ENCODE measurements around the gene DOK5.

Gene DOK5

DNA sequence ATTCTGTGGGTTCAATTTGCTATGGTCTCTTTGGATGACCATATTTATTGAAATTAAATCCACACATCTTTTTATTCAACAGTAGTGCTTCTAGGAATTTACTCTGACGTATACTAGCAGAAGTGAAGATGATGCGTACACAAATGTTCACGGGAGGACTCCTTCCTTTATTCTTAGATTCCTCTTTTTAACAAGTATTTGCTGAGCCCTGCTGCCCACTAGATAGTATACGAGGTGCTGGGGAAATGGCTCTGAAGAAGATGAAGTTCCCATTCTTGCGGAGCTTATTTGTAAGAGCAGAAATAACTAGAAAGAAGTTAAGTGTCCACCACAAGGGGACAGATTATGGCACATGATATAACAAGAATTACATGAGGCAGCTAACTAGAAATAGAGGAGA lies 145.2 kb downstream of the DOK5 start:
- DNase-seq, result no peak

DNA sequence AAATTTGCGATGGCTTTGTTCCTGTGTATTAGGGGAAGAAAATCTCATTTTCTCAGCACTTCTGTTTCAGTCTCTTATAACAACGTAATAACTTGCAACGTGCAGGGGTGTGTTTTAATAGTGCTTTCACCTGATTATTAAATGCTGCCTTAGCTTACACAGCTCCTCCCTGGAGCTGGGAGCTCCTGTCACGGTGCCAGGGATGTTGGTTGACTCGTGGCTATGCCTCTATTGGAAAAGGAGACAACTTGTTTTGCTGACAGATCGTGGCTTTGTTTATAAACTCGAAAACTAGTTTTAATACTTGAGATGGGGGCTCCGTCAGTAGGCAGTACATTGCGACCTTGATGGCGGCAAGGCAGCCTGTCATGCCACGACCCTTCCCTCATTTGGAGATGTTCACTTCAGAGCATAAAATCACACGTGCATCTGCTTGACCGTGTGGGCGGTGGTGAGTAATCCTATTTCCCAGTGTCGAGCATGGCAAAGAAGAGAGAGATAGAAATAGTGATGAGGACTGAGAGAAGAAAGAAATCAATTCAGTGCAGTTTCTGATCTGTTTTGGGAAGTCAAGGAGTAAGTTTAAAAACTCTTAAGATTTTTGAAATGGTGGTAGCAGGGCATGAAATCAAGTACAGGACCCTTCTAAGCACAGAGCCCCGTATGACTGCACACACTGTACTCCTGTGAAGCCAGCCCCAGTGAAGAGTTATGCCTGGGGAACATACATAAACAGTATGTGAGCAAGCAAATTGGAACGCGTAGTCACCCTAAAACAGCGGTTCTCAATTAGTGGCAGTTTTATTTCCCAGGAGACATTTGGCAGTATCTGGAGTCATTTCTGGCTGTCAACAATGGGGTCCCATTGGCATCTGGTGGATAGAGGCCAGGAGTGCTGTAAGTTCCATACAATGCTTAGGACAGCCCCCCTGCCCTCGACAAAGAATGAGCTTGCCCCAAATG lies 147.2 kb downstream of the DOK5 start:
- DNase-seq, result no peak

DNA sequence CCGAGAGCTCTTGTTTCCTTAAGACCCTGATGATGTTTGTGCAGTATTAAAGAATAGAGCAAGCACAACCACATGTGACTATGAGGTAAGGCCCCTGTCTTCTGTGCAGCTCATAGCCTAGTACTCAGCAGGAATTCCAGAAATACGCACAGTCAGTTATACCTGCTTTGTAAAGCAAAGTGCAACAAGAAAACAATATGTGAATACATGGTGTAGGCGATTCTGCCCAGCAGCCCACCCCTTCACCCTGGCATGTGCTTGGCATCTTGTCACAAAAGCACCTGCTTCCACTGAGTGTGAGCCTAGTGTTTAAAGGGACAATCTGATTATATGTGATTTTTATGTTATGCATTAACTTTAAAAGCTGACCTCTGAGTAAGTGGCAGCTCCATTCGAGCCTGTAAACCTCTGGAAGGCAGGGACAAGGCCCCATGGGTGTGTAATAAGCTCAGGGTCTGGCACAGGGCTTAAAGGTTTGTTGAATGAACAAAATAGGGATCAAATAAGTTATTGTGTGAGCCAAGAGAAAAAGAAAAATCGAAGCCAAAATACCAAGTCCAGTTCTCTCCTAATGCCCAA lies 148.7 kb downstream of the DOK5 start:
- no peak for DNase-seq

DNA sequence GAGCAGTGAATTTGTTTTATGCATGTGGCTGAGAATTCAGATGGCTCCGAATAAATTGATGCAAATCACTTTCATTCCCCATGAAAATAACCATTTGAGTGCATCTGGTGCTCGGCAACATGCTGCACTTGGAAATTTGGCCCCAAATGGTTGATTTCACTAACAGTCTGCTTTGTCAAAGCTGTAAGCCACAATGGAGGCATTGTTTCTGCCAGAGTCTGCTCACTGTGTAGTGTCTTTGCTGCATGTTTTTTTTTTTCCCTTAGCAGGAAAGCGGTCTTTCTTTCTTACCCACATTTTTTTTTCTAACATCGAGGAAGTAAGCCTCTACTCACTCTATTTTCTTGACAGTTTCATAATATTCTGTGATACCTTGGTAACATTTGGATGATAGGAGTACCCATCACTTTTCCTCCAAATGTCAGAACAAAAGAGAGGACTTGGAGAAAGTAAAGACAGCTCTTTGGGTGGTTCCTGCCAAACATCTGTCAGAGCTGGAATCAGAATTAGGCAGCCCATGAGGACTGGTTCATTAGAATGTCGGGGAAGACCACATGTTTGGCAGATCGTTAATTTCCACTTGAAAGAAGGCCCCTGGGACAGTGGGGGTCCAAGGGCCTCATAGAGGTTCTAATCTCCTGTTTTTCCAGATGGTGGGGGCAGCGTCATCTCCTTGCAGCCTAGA lies 149.5 kb downstream of the DOK5 start:
- DNase-seq, result no peak

DNA sequence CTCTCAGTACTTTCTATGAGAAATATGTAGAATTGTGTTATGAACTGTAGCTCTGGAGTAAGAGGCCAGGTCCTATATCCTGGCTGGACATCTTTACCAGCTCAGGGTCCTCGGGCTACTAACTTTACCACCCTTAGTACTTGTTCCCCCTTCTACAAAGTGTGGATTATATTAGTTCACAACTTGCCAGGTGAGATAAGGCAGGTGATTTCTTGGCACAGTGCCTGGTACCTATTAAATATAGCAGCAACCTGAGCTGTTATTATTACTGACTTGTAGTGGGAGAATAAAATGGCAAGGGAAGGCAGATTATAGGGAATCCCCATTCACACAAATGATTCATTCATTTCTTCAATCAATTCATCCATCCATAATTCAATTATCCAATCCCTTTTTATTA lies 150.1 kb downstream of the DOK5 start:
- no peak for DNase-seq

DNA sequence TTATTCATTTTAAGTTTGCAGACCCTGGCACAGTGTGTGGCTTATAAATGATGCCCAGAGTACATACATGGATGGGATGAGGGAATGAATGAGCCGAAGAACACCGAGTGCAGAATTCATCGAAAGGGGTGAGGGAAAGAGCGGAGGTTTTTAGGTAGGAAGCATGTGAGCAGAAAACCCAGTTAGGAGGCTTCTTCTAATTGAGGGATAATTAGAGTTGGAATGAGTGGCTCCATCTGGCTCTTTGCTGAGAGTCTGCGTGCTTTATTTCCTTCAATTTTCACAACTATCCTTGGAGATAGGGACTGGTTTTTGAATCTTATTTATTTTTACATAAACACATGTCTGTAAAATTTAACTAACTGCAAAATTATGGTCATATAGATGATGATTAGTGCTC lies 150.7 kb downstream of the DOK5 start:
- no peak for DNase-seq

DNA sequence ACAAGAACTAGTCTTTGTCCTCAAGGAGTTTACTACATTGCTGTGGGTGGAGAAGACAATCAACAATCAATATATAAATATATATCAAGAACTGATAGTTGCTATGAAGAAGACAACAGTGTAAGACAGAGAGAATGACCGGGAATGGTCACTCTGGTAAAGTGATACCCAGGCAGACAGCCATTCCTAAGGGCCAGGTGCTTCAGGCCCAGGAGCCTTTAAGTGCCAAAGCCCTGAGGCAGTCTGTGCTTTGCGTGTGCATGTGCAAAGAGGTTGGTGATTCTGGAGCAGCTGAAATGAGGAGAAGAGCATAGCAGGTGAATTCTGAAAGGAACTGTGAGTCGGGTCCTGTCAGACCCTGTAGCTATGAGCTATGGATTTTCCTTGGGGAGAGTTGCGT lies 154.2 kb downstream of the DOK5 start:
- no peak for DNase-seq

DNA sequence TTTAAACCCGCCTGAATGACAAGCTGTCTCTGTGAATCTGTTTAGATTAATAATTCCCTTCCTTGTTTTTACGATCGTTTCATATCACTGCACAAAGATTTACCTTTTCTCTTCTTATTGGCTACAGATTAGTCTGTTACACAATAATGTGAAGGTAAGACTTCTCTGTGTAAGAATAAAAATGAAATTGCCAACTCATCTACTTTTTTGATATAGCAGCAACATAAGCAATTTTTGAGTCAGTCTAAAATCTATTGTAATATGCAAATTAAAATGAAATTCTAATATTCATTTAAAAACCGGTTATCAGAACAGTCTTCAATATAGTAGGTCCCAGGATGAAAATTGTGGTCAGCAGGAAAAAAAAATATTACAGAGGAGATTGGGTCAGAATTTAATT lies 155.2 kb downstream of the DOK5 start:
- DNase-seq, result no peak

DNA sequence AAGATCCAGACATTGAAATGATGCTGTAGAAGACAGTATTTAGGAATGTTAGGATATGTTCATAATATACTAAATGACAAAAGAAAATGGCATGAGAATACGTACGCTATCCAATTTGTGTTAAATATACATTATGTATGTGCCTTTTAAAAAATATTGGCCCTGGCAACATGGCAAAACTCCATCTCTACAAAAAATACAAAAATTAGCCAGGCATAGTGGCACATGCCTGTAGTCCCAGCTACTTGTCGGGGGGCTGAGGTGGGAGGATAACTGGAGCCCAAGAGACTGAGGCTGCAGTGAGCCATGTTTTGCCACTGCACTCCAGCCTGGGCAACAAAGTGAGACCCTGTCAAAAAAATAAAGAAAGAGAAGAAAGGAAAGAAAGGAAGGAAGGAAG lies 155.7 kb downstream of the DOK5 start:
- DNase-seq, result no peak

DNA sequence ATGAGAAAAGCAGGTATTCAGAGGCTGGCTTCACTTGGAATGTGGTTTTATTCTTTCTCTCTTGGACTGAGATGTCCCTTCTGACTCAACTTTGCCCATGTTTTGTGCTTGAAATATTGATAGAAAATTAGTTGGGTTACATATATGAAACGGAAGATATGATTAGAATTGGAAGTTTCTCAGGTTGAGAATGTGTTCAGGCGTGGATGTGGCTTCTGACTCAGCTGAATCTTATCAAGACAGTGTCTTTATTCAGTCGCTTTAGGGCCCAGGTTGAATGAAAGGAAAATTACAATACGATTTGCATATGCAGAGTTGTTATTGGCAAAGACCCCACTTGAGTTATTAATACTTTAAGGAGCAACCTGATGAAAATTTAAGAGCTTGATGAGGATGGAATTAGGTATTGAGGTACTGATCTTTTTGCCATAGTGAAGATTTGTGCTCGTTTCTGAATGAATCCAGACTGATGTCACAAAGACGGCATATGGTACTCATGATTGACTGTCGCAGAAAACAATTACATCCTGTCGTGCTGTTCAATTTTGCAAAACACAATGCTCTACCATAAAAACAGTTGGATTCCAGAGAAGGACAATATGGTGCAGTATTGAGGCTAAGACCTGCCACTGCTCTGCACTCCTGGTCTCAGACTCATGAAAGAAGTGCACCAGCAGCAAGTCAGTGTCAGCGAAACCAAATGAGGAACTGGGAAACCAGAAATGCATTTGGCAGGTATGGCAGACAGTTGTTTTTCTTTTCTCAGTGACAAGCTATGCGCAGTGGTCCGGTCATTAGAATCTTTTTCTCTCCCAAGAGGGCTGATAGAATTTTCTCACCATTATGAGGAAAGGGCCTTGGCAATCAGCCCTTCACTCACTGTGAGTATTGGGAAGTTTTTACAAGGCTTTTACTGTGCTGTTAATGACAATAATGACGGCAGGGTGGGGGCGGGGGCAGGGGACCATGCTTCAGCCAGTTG lies 158.3 kb downstream of the DOK5 start:
- DNase-seq, result no peak

DNA sequence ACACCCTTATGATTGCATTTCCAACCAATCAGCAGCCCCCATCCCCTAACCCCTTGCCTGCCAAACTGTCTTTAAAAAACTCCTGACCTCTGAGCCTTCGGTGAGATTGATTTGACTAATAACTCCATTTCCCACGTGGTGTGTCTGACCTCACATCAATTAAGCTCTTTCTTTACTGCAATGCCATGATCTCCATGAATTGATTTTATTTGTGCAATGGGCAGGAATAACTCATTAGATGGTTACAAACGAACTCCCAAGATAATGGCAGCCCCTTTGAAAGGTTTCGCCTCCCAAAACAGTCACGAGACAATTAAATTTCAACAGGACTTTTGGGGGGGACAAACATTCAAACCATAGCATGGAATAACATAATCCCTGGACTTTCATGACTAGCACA lies 161.2 kb downstream of the DOK5 start:
- no peak for DNase-seq

DNA sequence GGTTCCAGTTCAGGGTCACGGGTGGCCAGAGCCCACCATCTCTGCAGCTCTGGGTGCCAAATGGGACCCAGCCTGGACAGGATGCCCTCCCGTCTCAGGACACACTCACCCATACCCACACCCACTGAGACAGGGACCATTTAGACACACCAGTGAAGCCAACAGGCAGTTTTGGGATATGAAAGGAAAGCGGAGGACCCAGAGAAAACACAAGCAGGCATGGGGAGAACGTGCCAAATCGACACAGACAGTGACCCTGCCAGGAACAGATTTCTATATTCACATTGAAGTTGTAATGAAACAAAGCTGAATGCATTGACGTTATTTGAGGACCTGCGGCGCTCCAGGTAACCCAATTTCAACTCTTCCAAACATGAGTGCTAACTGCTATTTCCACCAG lies 164.5 kb downstream of the DOK5 start:
- DNase-seq, result no peak

DNA sequence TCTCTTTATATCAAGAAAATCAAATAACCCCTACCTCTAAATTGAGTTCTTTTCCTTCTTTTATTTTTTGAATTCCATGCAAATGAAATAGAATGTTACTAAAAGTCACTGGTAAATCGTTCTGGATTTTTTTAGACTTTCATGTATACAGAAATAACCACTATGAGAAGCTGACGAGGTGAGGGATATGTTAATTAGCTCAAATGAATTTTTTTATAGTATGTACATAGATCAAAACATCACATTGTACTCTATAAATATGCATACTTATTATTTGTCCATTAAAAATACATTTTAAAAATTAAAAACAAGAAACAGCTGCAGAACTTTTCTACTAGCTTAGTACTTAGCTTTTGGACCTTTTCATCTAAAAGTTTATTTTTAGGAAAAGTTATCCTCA lies 165.4 kb downstream of the DOK5 start:
- DNase-seq, result no peak

DNA sequence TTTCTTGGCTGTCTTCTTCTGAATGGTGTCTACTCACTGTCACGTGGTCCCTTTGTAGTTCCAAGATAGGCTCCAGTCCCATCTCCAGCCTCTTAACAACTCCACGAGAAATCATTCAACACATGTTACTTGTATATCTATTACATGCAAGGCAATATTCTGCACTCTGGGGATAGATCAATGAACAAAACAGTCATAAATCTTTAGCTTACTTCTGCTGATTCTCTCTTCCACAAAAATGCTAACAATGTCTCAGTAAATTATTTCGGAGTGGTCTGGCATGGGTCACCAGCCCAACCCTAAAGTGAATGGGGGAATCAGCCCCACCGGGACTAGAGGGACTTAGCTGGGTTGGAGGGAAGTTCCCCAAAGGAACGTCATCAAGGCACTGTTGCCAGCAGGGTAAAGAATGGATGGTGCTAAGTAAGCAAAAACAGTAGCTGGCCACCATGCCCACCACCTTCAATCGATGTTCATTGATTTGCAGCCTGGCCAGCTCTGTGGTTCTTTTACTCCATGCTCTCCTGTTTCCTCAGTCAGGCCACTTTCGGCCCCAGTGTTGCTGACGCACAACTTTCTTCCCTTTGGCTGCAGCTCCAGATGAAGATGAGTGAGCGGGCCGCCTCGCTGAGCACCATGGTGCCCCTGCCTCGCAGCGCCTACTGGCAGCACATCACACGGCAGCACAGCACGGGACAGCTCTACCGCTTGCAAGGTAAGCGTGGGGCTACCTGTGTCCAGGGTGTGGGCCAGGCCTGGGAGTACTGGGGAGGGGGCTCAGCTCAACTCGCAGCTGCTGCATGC lies 167.7 kb downstream of the DOK5 start:
- no peak for DNase-seq

DNA sequence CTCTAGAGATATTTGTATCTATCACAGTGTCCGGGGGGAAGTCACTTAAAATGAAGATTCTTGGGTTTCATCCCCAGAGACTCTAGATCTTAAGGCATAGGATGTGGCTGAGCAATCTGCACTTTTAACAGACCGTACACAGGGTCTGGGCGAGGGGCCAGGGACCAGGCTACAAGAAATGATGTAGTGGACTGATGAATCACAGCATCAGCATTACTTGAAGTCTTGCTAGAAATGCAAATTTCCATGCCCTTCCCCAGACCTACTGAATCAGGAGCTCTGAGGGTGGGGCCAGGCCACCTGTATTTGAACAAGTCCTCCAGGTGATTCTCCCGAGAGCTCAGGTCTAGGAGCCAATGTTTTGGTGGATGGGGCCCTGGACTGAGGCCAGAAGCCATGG lies 168.4 kb downstream of the DOK5 start:
- DNase-seq, result peak; percentile 86

DNA sequence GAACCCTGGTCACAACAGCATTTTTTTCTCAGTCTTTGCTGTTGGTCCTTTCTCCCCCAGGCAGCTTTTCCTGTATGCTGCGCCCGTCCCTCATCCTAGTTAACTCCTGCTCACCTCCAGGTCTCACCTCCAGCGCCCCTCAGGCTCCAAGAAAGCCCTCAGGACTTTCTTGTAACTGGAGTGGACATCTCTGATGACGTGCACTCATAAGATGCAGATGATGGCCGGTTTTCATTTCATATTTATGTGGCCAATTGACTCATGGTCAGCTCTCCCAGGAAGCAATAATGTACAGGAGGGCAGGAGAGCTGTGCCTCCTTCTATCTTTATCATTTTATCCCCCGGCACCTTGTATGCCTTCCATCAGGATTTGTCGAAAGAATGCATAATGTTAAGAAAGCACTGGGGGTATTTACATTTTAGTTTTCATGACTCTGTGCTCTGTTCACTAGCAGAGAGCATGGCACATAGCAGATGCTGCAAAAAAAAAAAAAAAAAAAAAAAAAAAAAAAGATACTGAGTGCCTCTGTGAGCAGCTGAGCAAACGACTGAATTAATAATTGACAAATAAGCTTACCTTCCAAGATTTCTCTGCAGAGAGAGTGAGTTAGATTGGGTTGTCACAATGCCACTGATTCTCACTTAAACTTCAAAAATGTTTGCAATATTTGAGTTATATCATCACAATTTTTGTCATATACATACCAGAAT lies 170.2 kb downstream of the DOK5 start:
- DNase-seq, result no peak

DNA sequence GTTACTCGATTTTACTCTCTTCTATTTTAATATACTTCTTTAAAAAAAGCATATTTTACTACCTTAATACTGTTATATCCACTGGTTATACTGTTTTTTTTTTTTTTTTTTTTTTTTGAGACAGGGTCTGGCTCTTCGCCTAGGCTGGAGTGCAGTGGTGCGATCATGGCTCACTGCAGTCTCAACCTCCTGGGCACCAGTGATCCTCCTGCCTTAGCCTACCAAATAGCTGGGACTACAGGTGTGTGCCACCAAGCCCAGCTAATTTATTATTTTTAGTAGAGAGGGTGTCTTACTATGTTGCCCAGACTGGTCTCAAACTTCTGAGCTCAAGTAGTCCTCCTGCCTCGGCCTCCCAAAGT lies 170.7 kb downstream of the DOK5 start:
- DNase-seq, result no peak

DNA sequence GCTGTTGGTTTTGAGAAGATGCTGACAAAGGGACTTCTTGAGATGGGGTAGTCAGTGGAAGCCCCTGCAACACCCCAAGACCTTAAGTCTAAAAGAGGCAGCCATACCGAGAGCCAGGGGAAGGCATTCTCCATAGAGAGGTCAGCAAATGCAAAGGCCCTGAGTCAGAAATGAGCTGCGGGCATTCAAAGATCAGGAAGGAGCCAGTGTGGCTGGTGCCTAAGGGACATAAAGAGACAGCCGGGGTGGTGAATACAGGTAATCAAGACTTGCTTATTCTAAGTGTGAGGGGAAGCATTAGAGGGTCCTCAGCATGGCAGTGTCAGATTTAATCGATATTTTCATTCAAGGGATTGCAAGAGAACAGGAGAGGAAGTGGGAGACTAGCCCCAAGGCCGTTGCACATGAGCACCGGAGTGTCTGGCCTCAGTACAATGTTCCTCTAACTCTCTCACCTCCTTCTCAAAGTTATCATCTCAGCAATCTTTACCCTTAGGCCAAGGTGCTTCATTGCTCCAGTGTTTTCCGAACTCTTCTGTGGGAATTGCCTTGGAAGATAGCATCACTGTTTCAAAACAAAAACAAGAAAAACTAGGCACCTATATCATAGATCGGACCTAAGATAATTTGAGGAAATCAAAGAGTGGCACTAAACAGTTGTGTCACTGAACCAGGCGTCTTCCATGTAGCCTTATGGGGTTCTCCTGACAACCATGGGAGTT lies 173.2 kb downstream of the DOK5 start:
- no peak for DNase-seq

DNA sequence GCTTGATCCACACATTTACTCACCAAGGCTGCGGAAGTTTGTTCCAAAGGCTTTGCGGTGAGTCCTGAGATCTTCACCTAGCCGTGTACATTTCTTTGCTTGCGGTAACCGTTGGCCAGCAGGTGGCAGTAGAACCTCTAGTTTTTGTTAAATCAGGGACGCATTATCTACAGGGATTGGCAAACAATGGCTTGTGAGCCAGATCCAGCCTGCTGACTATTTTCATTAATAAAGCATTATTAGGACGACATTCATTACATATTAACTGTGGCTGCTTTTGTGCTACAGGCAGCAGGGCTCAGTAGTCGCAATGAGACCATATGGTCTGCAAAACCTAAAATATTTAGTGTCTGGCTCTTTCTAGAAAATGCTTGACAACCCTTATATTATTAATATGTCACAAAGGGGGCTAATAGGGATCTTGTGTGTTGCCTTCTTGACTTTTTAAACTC lies 174.1 kb downstream of the DOK5 start:
- DNase-seq, result peak; percentile 45

DNA sequence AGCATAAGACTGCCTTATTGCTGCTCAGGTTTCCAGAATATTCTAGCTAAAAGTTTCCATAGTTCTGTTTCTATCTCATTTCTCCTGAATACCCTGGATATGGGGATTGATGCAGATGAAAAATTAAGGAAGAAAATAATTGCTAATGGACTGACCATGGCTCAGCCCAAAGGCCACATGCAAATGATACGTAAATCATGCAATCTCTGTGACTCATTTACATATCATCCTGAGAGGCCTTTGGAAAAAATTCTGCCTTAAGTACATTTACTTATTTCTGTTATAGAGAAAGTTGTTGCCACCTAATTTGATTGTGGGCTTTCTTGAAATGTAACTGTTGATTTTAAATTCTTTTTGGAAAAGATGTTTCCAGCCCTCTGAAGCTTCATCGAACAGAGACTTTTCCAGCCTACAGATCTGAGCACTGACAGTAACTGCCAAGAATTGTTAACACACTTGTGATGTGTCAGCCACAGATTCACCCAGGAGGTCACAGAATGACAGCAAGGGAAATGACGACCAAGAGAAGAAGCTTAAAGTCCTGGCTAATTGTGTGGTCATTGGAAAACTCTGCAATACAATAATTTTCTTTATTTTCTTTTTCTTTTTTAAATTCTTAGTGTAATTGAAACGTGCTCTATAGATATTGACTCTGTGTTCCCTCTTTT lies 174.8 kb downstream of the DOK5 start:
- no peak for DNase-seq

Data from NCI-H226 (cell line).